T-cell (primary cell): ENCODE results near the gene MMP8. TPM values are rescaled to one million over a fixed set of nuclear protein-coding genes. Genes with fewer than 3 reads are reported as not detected.

Experiments
- ATAC-seq, 4 experiments: fragments of 200-7000 bp in 3 of 4; fragments of 150-1000 bp in 1 of 4; cut with Tn5 transposase; replicated peaks in 1 of 4; 1 replicate in 3 of 4; 2 replicates in 1 of 4; pipeline ENCODE4 v1.10.0; 2021; ENCODE audit warnings: moderate library complexity in 3 of 4, mild to moderate bottlenecking in 2 of 4, moderate number of reproducible peaks in 1 of 4
- CTCF ChIA-PET, 2 donors: fragments of 300-600 bp; sonication (Branson Sonifier 250); formaldehyde crosslinking; loops; one replicate each; lab custom pipeline; 2022; ENCODE audit warnings: antibody characterized with exemption in 2 of 2; lab: Charles Lee
- POLR2A ChIA-PET, 2 donors: fragments of 300-600 bp; sonication (Branson Sonifier 250); formaldehyde crosslinking; loops; one replicate each; lab custom pipeline; 2022; ENCODE audit warnings: antibody characterized with exemption in 2 of 2; lab: Charles Lee
- DNase-seq, 35 experiments: peaks; one replicate each; pipeline versions ENCODE4 v3.0.0 to v3.0.0-alpha.2; 2013 to 2023
- H3K27ac ChIP-seq: one replicate; pipeline ENCODE4 v1.5.1; 2013; ENCODE audit warnings: low read length
- H3K27me3 ChIP-seq, 2 experiments: replicated peaks in 1 of 2; 1 replicate in 1 of 2; 2 replicates in 1 of 2; pipeline versions ENCODE4 v1.6.1 to v1.7.0; 2013; ENCODE audit warnings: low read length in 1 of 2, mixed read lengths in 1 of 2; ENCODE audit not compliant: control insufficient read depth in 2 of 2, insufficient read depth in 2 of 2; ENCODE audit errors: extremely low read depth in 1 of 2
- H3K36me3 ChIP-seq, 2 donors: 1 replicate in 1 of 2; 2 replicates in 1 of 2; pipeline versions ENCODE4 v1.6.1 to v1.7.0; 2013; ENCODE audit warnings: low read length in 1 of 2; ENCODE audit not compliant: control insufficient read depth in 2 of 2, insufficient read depth in 1 of 2; ENCODE audit errors: extremely low read depth in 1 of 2
- H3K4me1 ChIP-seq, 2 experiments: 1 replicate in 1 of 2; 2 replicates in 1 of 2; pipeline versions ENCODE4 v1.6.1 to v1.7.0; 2013; ENCODE audit warnings: low read length in 2 of 2, mixed read lengths in 1 of 2; ENCODE audit not compliant: insufficient read depth in 2 of 2, control insufficient read depth in 1 of 2; ENCODE audit errors: extremely low read depth in 1 of 2
- H3K4me3 ChIP-seq, 2 donors: 1 replicate in 1 of 2; 2 replicates in 1 of 2; pipeline versions ENCODE4 v1.5.1 to v1.7.0; 2013; ENCODE audit warnings: mild to moderate bottlenecking in 2 of 2, low read length in 1 of 2, moderate library complexity in 1 of 2; ENCODE audit not compliant: control insufficient read depth in 1 of 2; ENCODE audit errors: extremely low read depth in 1 of 2
- H3K9me3 ChIP-seq: 2 replicates; pipeline ENCODE4 v1.7.0; 2013
- H3K27ac Mint-ChIP-seq, 2 donors: one replicate each; pipeline ENCODE4 v1.8.0; 2020 to 2021; ENCODE audit warnings: mild to moderate bottlenecking in 2 of 2, mixed read lengths in 2 of 2
- H3K27me3 Mint-ChIP-seq, 2 donors: one replicate each; pipeline ENCODE4 v1.8.0; 2021 to 2022; ENCODE audit warnings: mixed read lengths in 2 of 2
- H3K36me3 Mint-ChIP-seq: one replicate; pipeline ENCODE4 v1.8.0; 2021; ENCODE audit warnings: mixed read lengths
- H3K4me1 Mint-ChIP-seq, 3 donors: one replicate each; pipeline ENCODE4 v1.8.0; 2020 to 2022; ENCODE audit warnings: mixed read lengths in 3 of 3, mild to moderate bottlenecking in 1 of 3
- H3K4me3 Mint-ChIP-seq, 3 donors: one replicate each; pipeline ENCODE4 v1.8.0; 2020 to 2022; ENCODE audit warnings: mild to moderate bottlenecking in 3 of 3, mixed read lengths in 3 of 3, moderate library complexity in 3 of 3
- H3K9me3 Mint-ChIP-seq, 3 donors: one replicate each; pipeline ENCODE4 v1.8.0; 2020 to 2022; ENCODE audit warnings: mixed read lengths in 3 of 3
- WGBS: methylation state at CpG from one replicate; pipeline ENCODE4 v1.1.5; 2013; ENCODE audit warnings: missing lambda C conversion rate; ENCODE audit not compliant: insufficient coverage; 5-methylcytosine and 5-hydroxymethylcytosine counted together
- total RNA-seq, 35 experiments: library from RNA in 6 of 35; stranded (reverse) in 6 of 35; fragments of 120-200 nt in 1 of 35; gene quantifications; one replicate each; pipeline versions ENCODE4 v1.2.1 to v1.2.4 and lab custom pipeline; 2013 to 2026

Gene MMP8
- total RNA-seq, 5 donors from 2014 or later (not counting 1 experiment from before 2014, with no cell fraction given) = not detected

GRCh38 chr11:102669664-102670063 lies 55.1 kb downstream of the MMP8 start:
- Mint-ChIP-seq H3K4me1 (peaks cover 0 to 5% (median 1%) of the 10 kb centered on the region in 3 donors), H3K27ac (no peak overlapping the region), H3K27me3 (peaks cover 7% of the 10 kb centered on the region in 2 donors), H3K4me3 (no peak overlapping the region), H3K36me3 (no peaks in the 10 kb centered on the region), H3K9me3 (no peaks in the 10 kb centered on the region)
- Histone ChIP-seq H3K27ac (no peak overlapping the region), H3K4me1 (peaks cover 0 to 4% of the 10 kb centered on the region in 2 experiments), H3K4me3 (no peak overlapping the region), H3K9me3 (no peaks in the 10 kb centered on the region), H3K36me3 (no peaks in the 10 kb centered on the region), H3K27me3 (no peaks in the 10 kb centered on the region)
- ATAC-seq (no peak), DNase-seq (no peak)
- no CpG with 5 or more reads among the region's 3 CpGs for WGBS
- ChIA-PET CTCF (interaction anchor here in 1 of 2 donors (1.0 kb wide), 1 partner anchor 24 kb away, joined by 3 read pairs; no protein-coding TSS in a partner anchor), POLR2A (no interaction called here)

- Histone ChIP-seq H3K27ac (no peak overlapping the region), H3K9me3 (no peaks in the 10 kb centered on the region), H3K36me3 (no peaks in the 10 kb centered on the region), H3K27me3 (no peaks in the 10 kb centered on the region), H3K4me1 (peaks cover 0 to 4% of the 10 kb centered on the region in 2 experiments), H3K4me3 (no peak overlapping the region)
- ATAC-seq (peak in 2 of 4 experiments; percentile 42 to 46), DNase-seq (peak in 6 of 35 experiments; percentile 1 to 53 (median 10))
- Mint-ChIP-seq H3K4me3 (no peak overlapping the region), H3K27ac (no peak overlapping the region), H3K36me3 (no peaks in the 10 kb centered on the region), H3K9me3 (no peaks in the 10 kb centered on the region), H3K27me3 (peaks cover 5 to 7% of the 10 kb centered on the region in 2 donors), H3K4me1 (peaks cover 0 to 5% (median 1%) of the 10 kb centered on the region in 3 donors)
- CTCF ChIA-PET = interaction anchor here (0.6 to 3.1 kb wide), 28 partner anchors 8 to 806 kb away, joined by 3 to 51 read pairs (median 4); no protein-coding TSS in a partner anchor
- POLR2A ChIA-PET = no interaction called here
- 0% methylated on average over 1 of the region's 4 CpGs for WGBS
These were observed 58.3 kb downstream of the MMP8 start for GRCh38 chr11:102666331-102666957.

- no peaks in the 10 kb centered on the region for H3K9me3 ChIP-seq
- H3K36me3 ChIP-seq = no peaks in the 10 kb centered on the region
- H3K9me3 Mint-ChIP-seq = no peaks in the 10 kb centered on the region
- H3K4me3 ChIP-seq = no peak overlapping the region
- no peaks in the 10 kb centered on the region for H3K36me3 Mint-ChIP-seq
- peaks cover 0 to 4% of the 10 kb centered on the region in 2 experiments for H3K4me1 ChIP-seq
- WGBS = 81% methylated on average over 6 of the region's 13 CpGs
- no peak overlapping the region for H3K27ac Mint-ChIP-seq
- DNase-seq (peak in 6 of 35 experiments; percentile 2 to 11 (median 4)), ATAC-seq (peak in 2 of 4 experiments; percentile 43 to 51)
- peaks cover 0 to 5% (median 1%) of the 10 kb centered on the region in 3 donors for H3K4me1 Mint-ChIP-seq
- ChIA-PET CTCF (no interaction called here), POLR2A (no interaction called here)
- no peak overlapping the region for H3K4me3 Mint-ChIP-seq
- no peak overlapping the region for H3K27ac ChIP-seq
- peaks cover 9 to 10% of the 10 kb centered on the region in 2 donors for H3K27me3 Mint-ChIP-seq
- peaks cover 0 to 3% of the 10 kb centered on the region in 2 experiments for H3K27me3 ChIP-seq
These were observed 60.6 kb downstream of the MMP8 start for GRCh38 chr11:102664001-102664752.

GRCh38 chr11:102662607-102663006 lies 62.1 kb downstream of the MMP8 start:
- Histone ChIP-seq H3K4me3 (no peak overlapping the region), H3K27ac (no peak overlapping the region), H3K36me3 (no peaks in the 10 kb centered on the region), H3K4me1 (peaks cover 0 to 4% of the 10 kb centered on the region in 2 experiments), H3K9me3 (no peaks in the 10 kb centered on the region), H3K27me3 (peaks cover 0 to 3% of the 10 kb centered on the region in 2 experiments)
- no peaks in the 10 kb centered on the region for H3K36me3 Mint-ChIP-seq
- H3K27ac Mint-ChIP-seq = no peak overlapping the region
- H3K4me1 Mint-ChIP-seq = peaks cover 0 to 5% (median 1%) of the 10 kb centered on the region in 3 donors
- ChIA-PET POLR2A (no interaction called here), CTCF (no interaction called here)
- no peak for DNase-seq
- ATAC-seq = no peak
- no peak overlapping the region for H3K4me3 Mint-ChIP-seq
- H3K27me3 Mint-ChIP-seq = peaks cover 14 to 15% of the 10 kb centered on the region in 2 donors
- H3K9me3 Mint-ChIP-seq = no peaks in the 10 kb centered on the region

Other genes with a start within 250 kb of the MMP8 start
- gene MMP7, start 194.2 kb downstream of the MMP8 start, total RNA-seq = under 1 TPM in 3 of 5 donors, not detected in 2; 0.23 to 0.73 (median 0.60) TPM
- not detected for gene MMP20, start 99.6 kb downstream of the MMP8 start, total RNA-seq
- not detected for gene MMP27, start 19.2 kb downstream of the MMP8 start, total RNA-seq
- not detected for gene MMP10, start 55.7 kb upstream of the MMP8 start, total RNA-seq
- gene MMP1, start 73.2 kb upstream of the MMP8 start, total RNA-seq = not detected
- gene MMP3, start 118.7 kb upstream of the MMP8 start, total RNA-seq = not detected
- not detected for gene MMP12, start 150.0 kb upstream of the MMP8 start, total RNA-seq
- not detected for gene MMP13, start 230.8 kb upstream of the MMP8 start, total RNA-seq